K562 (cell line): ENCODE results near the gene PPP4R3B. TPM values are rescaled to one million over a fixed set of nuclear protein-coding genes. Genes with fewer than 3 reads are reported as not detected.
A peak's percentile ranks its signal among the peaks of the same experiment; 100 is the strongest.

ENCODE experiments used
- CTCF ChIP-seq, 3 experiments: IDR thresholded peaks in 2 of 3; conservative IDR thresholded peaks in 1 of 3; 2 replicates each; pipeline ENCODE4 v1.5.1; 2011 to 2012; ENCODE audit warnings: low read length in 3 of 3, mild to moderate bottlenecking in 3 of 3, control low read depth in 2 of 3, improper control_type of control experiment in 1 of 3, inconsistent platforms in 1 of 3, low read depth in 1 of 3, mixed read lengths in 1 of 3, moderate library complexity in 1 of 3; ENCODE audit not compliant: insufficient read depth in 2 of 3
- EP400 ChIP-seq: fragments of 450-650 bp; IDR thresholded peaks from 2 replicates; pipeline ENCODE4 v1.6.1; 2017; ENCODE audit warnings: antibody characterized with exemption, mild to moderate bottlenecking, moderate library complexity
- MNT ChIP-seq, 2 experiments: fragments of 450-650 bp; conservative IDR thresholded peaks; 2 replicates each; pipeline ENCODE4 v1.6.1; 2017; ENCODE audit warnings: mild to moderate bottlenecking in 2 of 2, moderate library complexity in 2 of 2
- MTF1 ChIP-seq: fragments of 250-450 bp; sonication (Bioruptor Pico); IDR thresholded peaks from 2 replicates; pipeline ENCODE4 v1.9.0; 2021; ENCODE audit warnings: moderate library complexity, mild to moderate bottlenecking, inconsistent platforms, borderline replicate concordance
- RAD21 ChIP-seq, 2 experiments: fragments of 250-450 bp in 1 of 2; fragments of 450-650 bp in 1 of 2; sonication (Bioruptor Pico) in 1 of 2; formaldehyde crosslinking in 1 of 2; IDR thresholded peaks in 1 of 2; conservative IDR thresholded peaks in 1 of 2; 2 replicates each; pipeline versions ENCODE4 v1.4.0 to v1.8.0; 2020 to 2022; ENCODE audit warnings: mild to moderate bottlenecking in 2 of 2, moderate library complexity in 1 of 2
- REST ChIP-seq, 2 experiments: fragments of 450-650 bp; formaldehyde crosslinking in 1 of 2; IDR thresholded peaks; 2 replicates each; pipeline versions ENCODE4 v1.4.0 to v1.6.1; 2014 to 2020; ENCODE audit warnings: mild to moderate bottlenecking in 2 of 2, borderline replicate concordance in 1 of 2, low read depth in 1 of 2
- SMC3 ChIP-seq: conservative IDR thresholded peaks from 2 replicates; pipeline ENCODE4 v1.6.1; 2011; ENCODE audit warnings: low read depth, low read length, improper control_type of control experiment; ENCODE audit not compliant: insufficient read depth
- SNAPC5 ChIP-seq: fragments of 250-450 bp; sonication (Bioruptor Pico); IDR thresholded peaks from 2 replicates; pipeline ENCODE4 v1.8.0; 2021; ENCODE audit warnings: moderate library complexity, mild to moderate bottlenecking, inconsistent platforms
- ZBTB33 ChIP-seq: sonication (generic); formaldehyde crosslinking; IDR thresholded peaks from 2 replicates; pipeline ENCODE4 v1.8.1; 2023; ENCODE audit warnings: mild to moderate bottlenecking, missing genetic modification reagents
- polyA plus RNA-seq, 8 experiments: library from polyadenylated mRNA; depleted of rRNA in 4 of 8; stranded (reverse) in 5 of 8; unstranded in 3 of 8; fragments of >200 nt; fragmentation: Nextera tagmentation in 2 of 8; fragmentation: Illumina TruSeq in 1 of 8; extraction: Ambion mirVana in 2 of 8; extraction: Trizol in 1 of 8; gene quantifications; 2 replicates each; pipeline versions ENCODE4 v1.2.1 to v1.2.3, GENCODE V29; 2011 to 2014; ENCODE audit warnings: inconsistent platforms in 1 of 8, missing spikeins in 1 of 8
- total RNA-seq, 7 experiments: library from RNA; depleted of rRNA in 6 of 7; stranded (reverse); fragments of >200 nt in 6 of 7; fragmentation: Illumina TruSeq in 2 of 7; extraction: Trizol in 2 of 7; gene quantifications; 2 replicates each; pipeline versions ENCODE4 v1.2.1 to v1.2.3, GENCODE V29; 2011 to 2021; ENCODE audit warnings: low replicate concordance in 1 of 7

PPP4R3B gene
- total and polyA plus RNA-seq, 9 of the 15 experiments (the other 6 are each of a cell fraction or from before 2014, with no cell fraction given): 13.2 to 59.2 (median 41.9) TPM

GRCh38 chr2:55511508-55512124 is 105.8 kb downstream of the PPP4R3B start (continued):
- peak; percentile 41; the same call in 1 of the 2 replicates for TF ChIP-seq REST (IDR thresholded peaks at IDR 0.05; ENCODE audit: borderline replicate concordance)
- no peak for TF ChIP-seq REST (CRISPR knock-in tag; IDR thresholded peaks at IDR 0.05; ENCODE audit: low read depth)
- 0 out of 2 replicates have a peak, but pooled peaks have one; percentile 21 for TF ChIP-seq SMC3
- no peak for TF ChIP-seq SNAPC5 (CRISPR knock-in tag)
- no peak for TF ChIP-seq MTF1 (CRISPR knock-in tag)
- 0 out of 4 replicates have a peak, but pooled peaks of 1 of the 2 experiments have one; percentile 19 for TF ChIP-seq MNT (conservative IDR thresholded peaks at IDR 0.05)
- peak; percentile 68; the same call in 1 of the 2 replicates for TF ChIP-seq ZBTB33 (CRISPR knock-in tag)
- TF ChIP-seq EP400: 0 out of 2 replicates have a peak, but pooled peaks have one; percentile 14
- peak; percentile 52 to 69 for TF ChIP-seq RAD21 (CRISPR knock-in tag; conservative IDR thresholded peaks at IDR 0.05 in 1 of 2, IDR thresholded peaks at IDR 0.05 in 1 of 2)
- TF ChIP-seq CTCF (IDR thresholded peaks at IDR 0.05 in 2 of 3, conservative IDR thresholded peaks at IDR 0.05 in 1 of 3; ENCODE audit: insufficient read depth in 2 of 3, low read depth in 1 of 3, low read length in 3 of 3): peak; percentile 40 to 59 (median 59); a peak in 5 of 6 replicates
